Subcutaneous adipose tissue (tissue), 4 donors: Measurements from ENCODE around the gene KHDC3L. TPM values are rescaled to one million over a fixed set of nuclear protein-coding genes. Genes with fewer than 3 reads are reported as not detected.

Experiments
- CTCF ChIP-seq: fragments of 450-650 bp; IDR thresholded peaks from one replicate; pipeline ENCODE4 v1.5.1; 2016; ENCODE audit warnings: low read depth, mild to moderate bottlenecking, control low read depth, antibody characterized with exemption, moderate library complexity
- total RNA-seq, 4 donors: library from RNA; depleted of rRNA; stranded (reverse); fragments of >200 nt; gene quantifications; one replicate each; pipeline ENCODE4 v1.1.0, GENCODE V29; 2016

KHDC3L gene
- total RNA-seq, 4 donors from 2014 or later = not detected

GRCh38 chr6:73369563-73369962 lies 7.1 kb downstream of the KHDC3L start, which contains the start of gene OOEP:
TSS of gene OOEP (minus strand) at chr6:73369897. CDS start at chr6:73369792, 105 bp downstream.
- TF ChIP-seq CTCF = no peak

- no peak for TF ChIP-seq CTCF
These were observed 9.5 kb downstream of the KHDC3L start for GRCh38 chr6:73371984-73372383.

- TF ChIP-seq CTCF = no peak
These were observed 10.1 kb downstream of the KHDC3L start for GRCh38 chr6:73372516-73372915.

GRCh38 chr6:73375216-73375615 lies 12.8 kb downstream of the KHDC3L start:
- no peak for TF ChIP-seq CTCF

- TF ChIP-seq CTCF = no peak
These were observed 14.8 kb downstream of the KHDC3L start for GRCh38 chr6:73377225-73377624.

- no peak for TF ChIP-seq CTCF
These were observed 20.1 kb downstream of the KHDC3L start for GRCh38 chr6:73382462-73383113.

GRCh38 chr6:73388433-73388799 lies 26.0 kb downstream of the KHDC3L start:
- TF ChIP-seq CTCF = no peak
